CD4-positive, alpha-beta T cell treated with Interleukin-4 for 4 hours (primary cell): Measurements from ENCODE around the gene PACS2.
"Not testable (repeated sequence)": the region's sequence is repeated elsewhere in the genome, so short reads cannot be mapped to it uniquely, and the experiment has no call there.

Source experiments
- DNase-seq: peaks from one replicate; pipeline ENCODE4 v3.0.0-alpha.2; 2020

PACS2 gene

GRCh38 chr14:105314287-105315200 lies at the start of gene PACS2:
Gene PACS2, plus strand, starts transcription at chr14:105314748. Its CDS starts 171 bp downstream, at chr14:105314919.
- DNase-seq = peak; percentile 71

GRCh38 chr14:105267820-105268548 lies 46.6 kb upstream of the PACS2 start:
- no peak for DNase-seq

DNA sequence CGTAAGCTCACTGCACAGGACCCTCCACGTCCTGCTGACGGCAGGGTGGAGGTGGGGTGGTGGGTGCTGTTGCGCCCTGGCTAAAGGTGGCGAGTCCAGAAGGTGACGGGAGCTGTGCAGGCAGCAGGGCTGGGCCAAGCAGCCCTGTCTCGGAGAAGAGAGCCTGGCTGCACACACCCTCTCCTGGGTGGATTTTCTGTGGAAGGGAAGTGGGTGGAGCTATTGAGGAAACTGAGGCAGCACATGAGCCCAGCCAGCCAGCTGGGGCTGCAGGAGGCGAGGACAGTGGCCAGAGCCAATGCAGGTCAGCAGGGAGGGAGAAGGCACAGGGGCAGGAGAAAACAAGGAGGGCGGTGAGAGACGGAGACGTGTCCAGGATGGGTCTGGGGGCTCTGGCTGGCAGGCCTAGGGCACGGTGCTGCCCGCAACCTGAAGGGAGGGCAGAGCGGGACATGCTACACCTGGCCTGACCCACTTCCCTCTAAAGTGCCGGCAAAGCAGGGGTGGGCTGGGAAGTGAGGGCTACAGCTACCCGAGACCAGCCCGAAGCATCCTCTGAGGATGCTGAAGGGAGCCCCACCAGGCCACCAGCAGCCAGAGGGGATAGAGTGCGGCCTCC lies 45.7 kb upstream of the PACS2 start:
- DNase-seq = no peak

DNA sequence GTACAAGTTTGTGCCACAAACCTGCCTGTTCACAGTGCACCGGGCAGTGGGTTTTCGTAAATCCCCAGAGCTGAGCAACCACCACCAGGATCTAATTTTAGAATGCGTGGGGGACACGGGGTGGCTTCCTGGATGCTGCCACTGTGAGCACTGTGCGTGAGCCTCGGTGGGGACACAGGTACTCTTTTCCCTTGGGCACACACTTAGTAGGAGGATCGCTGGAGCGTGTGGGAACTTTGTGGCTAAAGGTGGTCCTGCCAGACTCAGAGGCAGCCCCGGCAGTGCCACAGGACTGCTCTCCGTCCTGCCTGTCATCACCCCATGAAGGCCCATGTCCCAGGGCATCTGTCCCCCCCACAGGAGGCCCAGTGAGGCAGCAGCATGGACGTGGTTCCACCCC lies 45.1 kb upstream of the PACS2 start:
- no peak for DNase-seq

- no peak for DNase-seq
Observed at GRCh38 chr14:105271224-105271890, 43.2 kb upstream of the PACS2 start.

DNA sequence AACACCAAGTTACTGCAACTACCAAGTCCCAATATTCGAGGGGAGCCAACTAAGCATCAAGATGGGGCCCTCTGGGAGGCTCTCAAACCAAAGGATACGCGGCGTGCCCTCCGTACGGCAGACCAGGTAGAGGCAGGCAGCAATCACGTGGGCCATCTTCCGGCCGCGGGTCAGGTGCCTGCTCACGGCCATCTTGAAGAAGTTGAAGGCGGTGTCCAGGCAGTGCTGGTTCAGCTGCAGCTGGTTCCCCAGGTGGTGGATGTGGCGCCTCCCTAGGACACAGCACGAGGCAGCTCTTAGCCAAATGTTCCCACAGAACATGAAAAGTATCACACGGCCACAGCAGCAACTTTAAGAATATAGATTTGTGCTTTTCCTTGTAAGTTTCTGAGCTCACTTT lies 41.9 kb upstream of the PACS2 start:
- DNase-seq = no peak

GRCh38 chr14:105273062-105273461 lies 41.5 kb upstream of the PACS2 start:
- no peak for DNase-seq

- DNase-seq = no peak
Observed at GRCh38 chr14:105274637-105275036, 39.9 kb upstream of the PACS2 start.

- DNase-seq = no peak
Observed at GRCh38 chr14:105275267-105275946, 39.1 kb upstream of the PACS2 start.

GRCh38 chr14:105277448-105277847 lies 37.1 kb upstream of the PACS2 start:
- not testable (repeated sequence) for DNase-seq

- DNase-seq = no peak
Observed at GRCh38 chr14:105279642-105280361, 34.7 kb upstream of the PACS2 start.

- DNase-seq = no peak
Observed at GRCh38 chr14:105280525-105280924, 34.0 kb upstream of the PACS2 start.

DNA sequence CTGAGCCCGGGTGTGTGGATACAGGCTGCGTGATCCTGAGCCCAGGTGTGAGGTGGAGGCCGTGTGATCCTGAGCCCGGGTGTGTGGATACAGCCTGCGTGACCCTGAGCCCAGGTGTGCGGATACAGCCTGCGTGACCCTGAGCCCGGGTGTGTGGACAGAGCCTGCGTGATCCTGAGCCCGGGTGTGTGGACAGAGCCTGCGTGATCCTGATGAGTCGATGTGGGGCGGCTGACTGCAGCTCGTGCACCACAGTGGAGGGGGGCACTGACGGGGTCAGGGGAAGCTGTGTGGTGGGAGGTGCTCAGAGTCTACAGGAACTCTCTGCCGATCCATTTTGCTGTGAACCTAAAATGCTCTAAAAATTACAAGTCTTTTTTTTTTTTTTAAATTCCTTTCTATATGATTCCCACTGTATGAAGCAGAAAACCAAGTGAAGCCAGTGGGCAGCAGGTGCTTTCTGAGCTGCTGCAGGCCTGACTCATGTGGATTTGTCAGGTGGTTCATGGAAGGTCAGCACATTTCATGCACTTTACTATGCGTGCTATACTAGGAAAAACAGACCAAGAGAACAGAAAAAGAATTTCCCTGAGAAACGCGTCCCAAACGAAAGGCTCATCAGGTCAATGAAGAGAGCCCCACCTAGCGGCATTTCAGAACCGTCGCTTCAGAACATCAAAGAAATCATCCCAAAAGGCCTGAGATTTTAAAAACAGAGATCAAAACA lies 33.0 kb upstream of the PACS2 start:
- peak; percentile 30 for DNase-seq

DNA sequence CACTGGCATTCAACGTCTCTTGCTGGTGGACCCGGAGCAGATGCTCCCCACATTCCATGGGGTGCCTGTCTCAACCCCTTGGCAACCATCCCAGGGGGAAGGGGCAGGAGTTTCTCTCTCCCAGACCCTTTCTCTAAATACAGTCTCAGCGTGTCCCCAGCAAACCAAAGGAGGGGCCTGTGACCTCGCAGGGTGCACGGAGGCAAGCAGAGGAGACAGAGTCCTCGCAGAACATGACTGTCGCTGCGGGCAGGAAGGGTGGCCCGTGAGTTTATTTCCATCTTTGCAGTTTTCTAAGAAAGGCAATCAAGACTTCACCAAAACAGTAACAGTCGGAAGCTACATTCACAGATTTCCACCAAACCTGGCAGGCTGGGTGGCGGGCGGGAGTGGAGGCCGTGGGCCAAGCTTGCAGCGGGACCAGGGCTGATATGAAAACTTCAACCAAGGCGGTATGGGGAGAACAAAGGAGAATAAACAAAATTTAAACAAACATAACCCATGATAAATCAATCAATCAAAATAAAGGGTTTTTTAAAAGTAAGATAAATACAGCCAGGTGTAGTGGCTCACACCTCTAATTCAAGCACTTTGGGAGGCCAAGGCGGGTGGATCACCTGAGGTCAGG lies 32.3 kb upstream of the PACS2 start:
- DNase-seq = no peak

DNA sequence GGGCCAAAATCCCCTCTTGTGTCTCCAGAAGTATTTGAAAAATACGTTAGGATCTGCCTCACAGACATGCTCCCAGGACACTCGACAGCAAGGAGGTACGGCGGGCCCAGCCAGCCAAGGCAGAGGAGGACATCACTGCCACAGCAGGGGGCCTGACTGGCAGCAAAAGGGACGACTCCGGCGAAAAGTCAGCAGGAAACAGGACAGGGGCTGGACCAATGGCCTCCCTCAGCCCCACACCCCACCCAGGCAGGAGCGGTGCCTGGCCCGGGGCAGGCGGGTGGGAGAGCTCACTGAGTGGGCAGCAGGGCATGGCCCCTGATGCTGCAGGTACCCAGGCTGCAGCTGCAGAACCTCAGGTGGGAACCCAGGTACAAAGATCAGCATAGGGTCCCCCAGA lies 31.5 kb upstream of the PACS2 start:
- DNase-seq = no peak

- DNase-seq = no peak
Observed at GRCh38 chr14:105283899-105284298, 30.6 kb upstream of the PACS2 start.

- DNase-seq = no peak
Observed at GRCh38 chr14:105285174-105285573, 29.4 kb upstream of the PACS2 start.

GRCh38 chr14:105286759-105287144 lies 27.8 kb upstream of the PACS2 start:
- DNase-seq = no peak

DNA sequence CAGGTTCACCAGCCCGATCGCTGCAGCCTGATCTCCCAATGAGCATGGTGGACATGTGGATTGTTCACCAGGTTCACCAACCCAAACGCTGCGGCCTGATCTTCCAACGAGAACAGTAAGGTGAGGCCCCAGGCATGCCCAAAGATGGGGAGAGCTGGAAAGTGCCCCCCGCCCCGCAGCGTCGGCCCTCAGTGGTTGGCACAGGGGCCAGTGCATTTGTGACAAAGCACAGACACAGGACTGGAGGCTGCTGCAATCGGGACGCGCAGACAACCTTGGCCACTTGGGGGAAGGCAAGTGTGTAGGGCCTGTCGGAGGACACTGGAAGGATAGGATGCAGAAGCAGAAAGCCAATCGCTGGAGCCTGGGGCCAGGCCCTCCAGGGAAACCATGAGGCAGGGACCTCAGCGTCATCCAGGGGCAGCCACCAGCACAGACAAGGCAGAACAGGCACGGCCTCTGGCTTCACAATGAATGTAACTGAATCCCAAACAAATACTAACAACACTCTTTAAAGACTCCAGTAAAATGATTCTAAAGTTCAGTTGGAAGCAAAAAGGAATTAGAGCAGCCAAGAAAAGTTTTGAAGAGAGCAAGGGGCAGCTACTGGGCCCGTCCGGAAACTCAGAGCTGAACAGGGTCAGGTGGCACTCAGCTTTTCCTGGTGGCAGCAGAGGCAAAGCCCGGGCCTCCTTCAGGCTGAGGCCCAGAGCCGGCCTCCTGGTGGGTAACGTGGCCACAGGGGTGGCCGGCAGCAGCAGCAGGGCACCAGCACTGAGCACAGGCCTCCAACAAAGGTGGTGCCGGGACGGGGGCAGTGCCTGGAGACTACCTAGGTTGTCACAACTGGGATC lies 27.1 kb upstream of the PACS2 start:
- DNase-seq = no peak

DNA sequence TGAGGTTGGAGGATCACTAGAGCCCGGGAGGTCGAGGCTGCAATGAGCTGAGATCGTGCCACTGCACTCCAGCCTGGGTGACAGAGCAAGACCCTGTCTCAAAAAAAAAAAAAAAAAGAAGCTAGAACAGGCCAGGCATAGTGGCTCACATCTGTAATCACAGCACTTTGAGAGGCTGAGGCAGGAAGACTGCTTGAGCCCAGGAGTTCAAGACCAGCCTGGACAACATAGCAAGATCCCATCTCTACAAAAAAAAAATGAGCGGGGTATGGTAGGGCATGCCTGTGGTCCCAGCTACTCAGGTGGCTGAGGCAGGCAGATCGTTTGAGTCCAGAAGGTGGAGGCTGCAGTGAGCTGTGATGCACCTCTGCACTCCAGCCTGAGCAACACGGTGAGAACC lies 25.6 kb upstream of the PACS2 start:
- DNase-seq = not testable (repeated sequence)
